ENCODE measurements around the gene AP1G1. TPM values are rescaled to one million over a fixed set of nuclear protein-coding genes. Genes with fewer than 3 reads are reported as not detected.

AP1G1 gene
- polyA plus RNA-seq, 1 donor from 2014 or later: 57.1 TPM

DNA sequence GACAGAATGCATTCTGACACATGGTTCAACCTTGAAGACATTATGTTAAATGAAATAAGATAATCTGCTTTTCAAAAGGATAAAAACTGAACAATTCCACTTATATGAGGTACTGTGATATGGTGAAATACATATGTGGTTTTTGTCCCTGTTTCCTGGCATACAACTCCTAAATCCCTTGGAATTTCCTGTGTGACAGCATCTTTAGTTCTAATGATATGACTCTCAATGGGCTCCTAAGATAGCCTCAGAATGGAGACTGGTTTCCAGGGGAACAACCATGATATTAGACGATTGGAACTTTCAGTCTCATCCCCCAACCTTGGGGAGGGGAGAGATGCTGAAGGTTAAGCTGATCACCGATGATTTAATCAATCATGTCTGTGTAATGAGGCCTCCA lies 46.4 kb downstream of the AP1G1 start:
- TF ChIP-seq EP300 (conservative IDR thresholded peaks at IDR 0.05; ENCODE audit: poor library complexity, severe bottlenecking): no peak
- no peak for TF ChIP-seq SMC3 (conservative IDR thresholded peaks at IDR 0.05; ENCODE audit: poor library complexity)
- TF ChIP-seq, protein P1, sequence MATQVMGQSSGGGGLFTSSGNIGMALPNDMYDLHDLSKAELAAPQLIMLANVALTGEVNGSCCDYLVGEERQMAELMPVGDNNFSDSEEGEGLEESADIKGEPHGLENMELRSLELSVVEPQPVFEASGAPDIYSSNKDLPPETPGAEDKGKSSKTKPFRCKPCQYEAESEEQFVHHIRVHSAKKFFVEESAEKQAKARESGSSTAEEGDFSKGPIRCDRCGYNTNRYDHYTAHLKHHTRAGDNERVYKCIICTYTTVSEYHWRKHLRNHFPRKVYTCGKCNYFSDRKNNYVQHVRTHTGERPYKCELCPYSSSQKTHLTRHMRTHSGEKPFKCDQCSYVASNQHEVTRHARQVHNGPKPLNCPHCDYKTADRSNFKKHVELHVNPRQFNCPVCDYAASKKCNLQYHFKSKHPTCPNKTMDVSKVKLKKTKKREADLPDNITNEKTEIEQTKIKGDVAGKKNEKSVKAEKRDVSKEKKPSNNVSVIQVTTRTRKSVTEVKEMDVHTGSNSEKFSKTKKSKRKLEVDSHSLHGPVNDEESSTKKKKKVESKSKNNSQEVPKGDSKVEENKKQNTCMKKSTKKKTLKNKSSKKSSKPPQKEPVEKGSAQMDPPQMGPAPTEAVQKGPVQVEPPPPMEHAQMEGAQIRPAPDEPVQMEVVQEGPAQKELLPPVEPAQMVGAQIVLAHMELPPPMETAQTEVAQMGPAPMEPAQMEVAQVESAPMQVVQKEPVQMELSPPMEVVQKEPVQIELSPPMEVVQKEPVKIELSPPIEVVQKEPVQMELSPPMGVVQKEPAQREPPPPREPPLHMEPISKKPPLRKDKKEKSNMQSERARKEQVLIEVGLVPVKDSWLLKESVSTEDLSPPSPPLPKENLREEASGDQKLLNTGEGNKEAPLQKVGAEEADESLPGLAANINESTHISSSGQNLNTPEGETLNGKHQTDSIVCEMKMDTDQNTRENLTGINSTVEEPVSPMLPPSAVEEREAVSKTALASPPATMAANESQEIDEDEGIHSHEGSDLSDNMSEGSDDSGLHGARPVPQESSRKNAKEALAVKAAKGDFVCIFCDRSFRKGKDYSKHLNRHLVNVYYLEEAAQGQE (IDR thresholded peaks at IDR 0.05; ENCODE audit: borderline replicate concordance): no peak
- no peak for TF ChIP-seq POLR2AphosphoS5 (IDR thresholded peaks at IDR 0.05)
- TF ChIP-seq RAD21 (conservative IDR thresholded peaks at IDR 0.05): no peak
- no peak for TF ChIP-seq EZH2 (IDR thresholded peaks at IDR 0.05; ENCODE audit: borderline replicate concordance, insufficient read depth, low read length, poor library complexity, severe bottlenecking)
- TF ChIP-seq, protein P2, sequence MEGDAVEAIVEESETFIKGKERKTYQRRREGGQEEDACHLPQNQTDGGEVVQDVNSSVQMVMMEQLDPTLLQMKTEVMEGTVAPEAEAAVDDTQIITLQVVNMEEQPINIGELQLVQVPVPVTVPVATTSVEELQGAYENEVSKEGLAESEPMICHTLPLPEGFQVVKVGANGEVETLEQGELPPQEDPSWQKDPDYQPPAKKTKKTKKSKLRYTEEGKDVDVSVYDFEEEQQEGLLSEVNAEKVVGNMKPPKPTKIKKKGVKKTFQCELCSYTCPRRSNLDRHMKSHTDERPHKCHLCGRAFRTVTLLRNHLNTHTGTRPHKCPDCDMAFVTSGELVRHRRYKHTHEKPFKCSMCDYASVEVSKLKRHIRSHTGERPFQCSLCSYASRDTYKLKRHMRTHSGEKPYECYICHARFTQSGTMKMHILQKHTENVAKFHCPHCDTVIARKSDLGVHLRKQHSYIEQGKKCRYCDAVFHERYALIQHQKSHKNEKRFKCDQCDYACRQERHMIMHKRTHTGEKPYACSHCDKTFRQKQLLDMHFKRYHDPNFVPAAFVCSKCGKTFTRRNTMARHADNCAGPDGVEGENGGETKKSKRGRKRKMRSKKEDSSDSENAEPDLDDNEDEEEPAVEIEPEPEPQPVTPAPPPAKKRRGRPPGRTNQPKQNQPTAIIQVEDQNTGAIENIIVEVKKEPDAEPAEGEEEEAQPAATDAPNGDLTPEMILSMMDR (IDR thresholded peaks at IDR 0.05; ENCODE audit: poor library complexity, severe bottlenecking): no peak
- no peak for TF ChIP-seq MXI1 (conservative IDR thresholded peaks at IDR 0.05; ENCODE audit: poor library complexity, severe bottlenecking)
- no peak for TF ChIP-seq TAF1 (IDR thresholded peaks at IDR 0.05; ENCODE audit: low read depth)
- Histone ChIP-seq H3F3A (ENCODE audit: insufficient read depth, low read length, poor library complexity, severe bottlenecking) (no peaks in the 10 kb centered on the region), H3K4me2 (ENCODE audit: low read length) (no peak overlapping the region), H2AFZ (ENCODE audit: low read depth, low read length) (no peak overlapping the region), H3K9me3 (ENCODE audit: low read length) (no peaks in the 10 kb centered on the region), H3K9me2 (ENCODE audit: insufficient read depth, low read length) (no peaks in the 10 kb centered on the region), H3K27me3 (ENCODE audit: insufficient read depth, low read depth, low read length) (no peaks in the 10 kb centered on the region), H4K20me1 (ENCODE audit: insufficient read depth) (no peaks in the 10 kb centered on the region), H3K79me2 (replicated peaks; ENCODE audit: insufficient read depth, low read length) (peaks cover 4% of the 10 kb centered on the region), H3K9ac (ENCODE audit: low read length) (no peak overlapping the region), H3K4me3 (ENCODE audit: low read length) (no peak overlapping the region), H3K27ac (ENCODE audit: low read length) (no peak overlapping the region), H3K36me3 (ENCODE audit: insufficient read depth, low read length) (peaks cover 14% of the 10 kb centered on the region)

GRCh38 chr16:71761097-71761496 lies 47.5 kb downstream of the AP1G1 start:
- Histone ChIP-seq H3K36me3 (ENCODE audit: insufficient read depth, low read length) (peaks cover 14% of the 10 kb centered on the region), H3F3A (ENCODE audit: insufficient read depth, low read length, poor library complexity, severe bottlenecking) (no peaks in the 10 kb centered on the region), H3K4me3 (ENCODE audit: low read length) (no peak overlapping the region), H3K9ac (ENCODE audit: low read length) (no peak overlapping the region), H2AFZ (ENCODE audit: low read depth, low read length) (no peak overlapping the region), H3K27me3 (ENCODE audit: insufficient read depth, low read depth, low read length) (no peaks in the 10 kb centered on the region), H4K20me1 (ENCODE audit: insufficient read depth) (no peaks in the 10 kb centered on the region), H3K79me2 (replicated peaks; ENCODE audit: insufficient read depth, low read length) (peaks cover 4% of the 10 kb centered on the region), H3K9me3 (ENCODE audit: low read length) (no peaks in the 10 kb centered on the region), H3K9me2 (ENCODE audit: insufficient read depth, low read length) (no peaks in the 10 kb centered on the region), H3K4me2 (ENCODE audit: low read length) (no peak overlapping the region), H3K27ac (ENCODE audit: low read length) (no peak overlapping the region)
- TF ChIP-seq POLR2AphosphoS5 (IDR thresholded peaks at IDR 0.05) (no peak), RAD21 (conservative IDR thresholded peaks at IDR 0.05) (no peak), SMC3 (conservative IDR thresholded peaks at IDR 0.05; ENCODE audit: poor library complexity) (no peak), EP300 (conservative IDR thresholded peaks at IDR 0.05; ENCODE audit: poor library complexity, severe bottlenecking) (no peak), MXI1 (conservative IDR thresholded peaks at IDR 0.05; ENCODE audit: poor library complexity, severe bottlenecking) (no peak), EZH2 (IDR thresholded peaks at IDR 0.05; ENCODE audit: borderline replicate concordance, insufficient read depth, low read length, poor library complexity, severe bottlenecking) (no peak), TAF1 (IDR thresholded peaks at IDR 0.05; ENCODE audit: low read depth) (no peak)
- TF ChIP-seq, protein P1 (IDR thresholded peaks at IDR 0.05; ENCODE audit: borderline replicate concordance): no peak
- TF ChIP-seq, protein P2 (IDR thresholded peaks at IDR 0.05; ENCODE audit: poor library complexity, severe bottlenecking): no peak

All from neural cell (in vitro differentiated cells).